Activated gamma-delta T cell (primary cell): Measurements from ENCODE around the gene SCFD2.

ENCODE experiments used
- DNase-seq: peaks from one replicate; lab custom pipeline; 2025; lab: John Stamatoyannopoulos, UW

Gene SCFD2

DNA sequence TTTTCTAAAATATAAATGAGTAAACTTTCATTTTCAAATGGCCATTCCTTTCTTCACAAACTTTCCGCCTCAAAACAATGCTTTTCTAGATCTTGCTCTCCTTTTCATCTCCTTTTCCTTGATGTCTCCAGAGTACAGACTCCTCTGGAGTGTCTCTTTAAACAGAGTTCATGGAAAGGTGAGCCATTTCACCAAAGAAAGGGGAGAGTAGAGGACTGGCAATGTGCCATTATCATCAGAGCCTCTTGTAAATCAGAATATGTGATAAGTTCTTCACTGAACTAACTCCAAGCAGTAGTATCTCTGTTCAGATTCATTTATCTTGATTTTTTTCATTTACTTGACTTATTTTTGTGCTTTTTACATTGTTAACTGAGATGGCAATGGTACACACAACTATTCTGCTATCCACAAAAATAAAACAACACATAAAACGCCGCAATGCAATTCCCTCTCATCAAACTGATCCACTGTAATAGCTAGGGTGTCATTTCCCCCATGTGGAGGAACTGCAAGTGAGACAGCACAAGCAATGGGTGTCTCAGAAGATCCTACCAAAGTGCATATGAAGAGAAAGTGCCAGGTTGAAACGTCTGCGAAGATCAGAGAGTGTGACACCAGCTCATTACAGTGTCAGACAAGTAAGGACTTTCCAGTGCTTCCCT is 378.3 kb downstream of the SCFD2 start:
- DNase-seq, result no peak

DNA sequence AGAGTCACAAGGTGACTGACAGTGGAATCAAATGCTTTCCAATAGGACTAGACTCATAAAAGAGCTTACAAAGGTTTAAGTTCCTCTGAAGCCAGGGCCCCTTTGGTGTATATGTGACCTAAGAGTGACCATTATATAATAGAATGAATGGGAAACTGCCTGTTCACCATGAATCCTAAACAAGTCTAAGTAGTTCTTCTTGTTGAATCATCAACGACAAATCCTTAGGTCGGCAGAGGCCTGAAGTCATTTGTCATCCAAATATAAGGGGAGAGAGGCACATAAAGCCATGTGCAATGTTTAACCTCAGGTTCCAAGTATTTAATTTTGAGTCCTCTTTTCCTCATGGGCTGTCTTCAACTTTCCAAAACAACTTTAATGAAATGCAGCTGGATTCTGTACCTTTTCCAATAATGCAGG is 381.4 kb downstream of the SCFD2 start:
- DNase-seq, result no peak

DNA sequence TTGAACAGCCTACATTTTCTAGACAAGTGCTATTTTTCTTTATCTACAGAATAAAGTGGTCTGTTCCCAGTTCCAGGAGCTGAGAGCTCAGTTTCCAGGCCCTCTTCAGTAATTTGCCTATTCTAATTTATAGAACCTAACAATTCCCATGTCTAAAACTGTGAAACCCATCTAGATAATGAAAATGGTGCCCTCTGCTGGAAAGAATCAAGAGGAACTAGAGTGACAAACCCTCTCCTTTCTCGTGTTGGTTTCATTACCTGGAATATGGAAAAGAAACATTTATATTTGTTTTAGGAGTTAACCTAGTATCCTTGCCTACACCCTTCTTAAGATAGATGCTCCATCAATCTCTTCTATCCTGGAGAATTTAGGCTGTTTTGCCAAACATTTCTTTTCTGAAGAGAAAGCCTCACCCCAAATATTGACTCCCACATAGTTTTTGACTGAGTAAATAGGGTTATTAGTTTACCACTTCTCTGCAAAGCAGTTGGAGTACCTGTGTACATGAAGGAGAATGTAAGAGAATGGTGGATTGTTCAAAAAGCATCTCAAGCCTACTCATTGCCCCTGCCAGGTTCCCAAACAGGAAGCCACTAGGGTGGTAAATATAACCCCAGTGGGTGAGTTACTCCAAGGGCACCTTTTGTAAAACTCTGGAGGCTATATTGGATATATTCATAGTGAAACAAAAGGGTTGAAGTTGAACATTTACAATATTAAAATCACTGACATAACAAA is 382.1 kb downstream of the SCFD2 start:
- DNase-seq, result no peak

DNA sequence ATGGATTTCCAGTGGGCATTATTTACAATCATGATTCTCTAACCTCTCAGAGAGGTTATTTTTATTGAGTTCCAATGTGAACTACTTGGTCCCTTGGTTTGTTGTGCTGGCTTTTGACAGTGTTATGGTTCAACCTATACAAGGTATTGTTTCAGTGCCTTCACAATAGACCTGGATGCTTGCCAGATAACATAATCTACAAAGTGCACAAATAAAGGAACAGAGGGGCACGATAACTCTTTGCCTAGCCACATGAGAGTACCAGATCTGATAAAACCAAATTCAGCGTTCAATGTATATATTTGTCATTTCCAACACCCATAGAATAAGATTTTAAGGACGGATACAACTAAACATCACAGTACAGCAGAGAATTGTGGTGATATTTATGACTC is 382.9 kb downstream of the SCFD2 start:
- DNase-seq, result no peak

DNA sequence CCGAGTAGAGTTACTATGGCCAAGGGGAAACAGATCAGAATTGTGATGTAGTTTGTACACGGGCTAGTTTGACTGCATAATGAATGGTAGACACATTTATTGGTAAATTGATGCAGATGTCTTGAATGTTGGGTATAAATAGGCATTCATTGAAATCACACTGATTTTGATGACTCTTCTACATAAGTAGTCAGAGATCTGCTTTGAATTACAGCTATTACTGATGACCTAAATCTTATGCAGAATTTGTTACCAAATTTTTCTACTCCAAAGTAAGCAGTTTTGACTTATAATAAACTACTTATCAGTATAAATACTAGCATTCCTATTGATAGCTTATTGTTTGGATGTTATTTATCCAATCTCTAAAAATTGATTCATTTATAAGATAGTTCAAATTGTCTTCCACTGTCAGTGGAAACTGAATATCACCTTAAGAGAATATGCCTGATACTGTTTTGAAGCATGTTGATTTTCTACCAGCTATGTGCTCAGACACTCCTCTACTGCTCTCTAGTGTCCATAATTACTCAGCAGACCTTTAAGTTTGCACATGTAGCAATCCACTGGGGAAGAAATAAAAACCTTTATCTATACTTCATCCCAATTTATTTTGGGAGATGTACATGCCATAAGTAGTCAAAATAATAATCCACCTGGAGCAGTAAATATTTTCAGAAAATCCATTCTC is 383.5 kb downstream of the SCFD2 start:
- DNase-seq, result no peak

DNA sequence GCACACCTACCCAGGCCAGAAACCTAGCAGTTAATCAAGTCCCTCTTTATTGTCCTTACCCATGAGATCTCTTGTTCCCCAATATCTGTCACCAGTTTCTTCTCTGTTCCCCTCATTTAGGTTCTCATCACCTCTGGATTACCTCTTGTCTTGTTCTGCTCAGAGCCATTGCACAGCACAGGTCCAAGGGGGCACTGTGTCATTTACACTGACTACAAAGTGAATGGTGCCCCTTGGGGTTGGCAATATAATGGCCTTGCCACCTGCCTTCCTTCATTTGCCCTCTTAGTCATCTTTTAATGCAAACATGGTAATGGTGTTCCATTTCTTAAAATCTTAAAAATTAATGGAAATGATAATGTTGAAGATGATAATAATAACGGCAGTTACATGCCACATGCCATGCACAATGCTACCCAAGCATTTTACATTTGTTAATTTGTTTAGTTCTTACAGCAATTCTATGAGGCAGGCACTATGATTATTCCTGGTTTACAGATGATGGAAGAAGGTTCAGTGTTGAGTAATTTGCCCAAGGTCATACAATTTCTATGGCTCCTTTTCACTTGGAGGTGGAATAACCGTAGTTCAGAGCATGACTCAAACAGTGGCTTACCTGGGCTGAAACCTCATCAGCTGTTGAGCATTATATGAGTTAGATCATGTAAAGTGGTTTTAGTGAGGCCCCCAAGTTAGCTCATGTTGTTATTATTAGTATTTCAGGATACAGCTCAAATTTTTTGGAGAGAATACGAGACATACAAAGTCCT is 385.9 kb downstream of the SCFD2 start:
- no peak for DNase-seq

DNA sequence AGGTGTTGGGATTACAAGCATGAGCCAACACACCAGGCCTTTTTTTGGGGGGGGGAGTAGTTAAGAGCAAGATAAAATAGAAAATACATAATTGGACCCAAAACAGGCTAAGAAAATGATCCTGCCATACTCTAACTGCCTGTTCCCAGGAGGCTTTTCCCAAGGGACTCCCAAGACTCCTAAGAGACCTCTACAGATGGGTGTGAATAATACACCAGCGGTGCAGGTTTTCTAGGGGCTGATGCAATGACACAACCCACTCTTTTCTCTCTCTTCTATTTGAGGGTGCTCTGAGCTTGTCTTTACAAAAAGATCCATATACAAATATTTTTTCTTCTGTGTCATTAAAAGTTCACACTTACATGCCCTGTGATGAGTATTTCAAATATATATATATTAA is 386.8 kb downstream of the SCFD2 start:
- no peak for DNase-seq

DNA sequence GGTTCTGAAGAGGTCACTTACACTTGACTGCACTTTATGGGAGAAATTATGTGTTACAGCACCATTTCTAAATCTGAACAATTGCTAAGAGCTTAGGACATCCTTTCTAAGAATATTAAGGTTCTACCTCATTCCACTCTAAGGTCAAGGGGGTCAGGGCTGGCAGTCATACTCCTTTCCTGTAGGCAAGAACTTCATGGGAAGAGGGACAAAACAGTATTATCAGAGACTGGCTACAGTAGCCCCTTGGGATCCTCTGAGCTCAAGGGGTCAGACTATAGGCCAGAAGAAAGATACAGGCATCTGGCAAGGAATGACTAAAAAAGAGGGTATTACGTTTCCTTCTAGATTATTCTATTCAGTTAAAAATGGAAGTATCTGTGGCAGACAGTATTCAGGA is 388.6 kb downstream of the SCFD2 start:
- DNase-seq, result no peak

DNA sequence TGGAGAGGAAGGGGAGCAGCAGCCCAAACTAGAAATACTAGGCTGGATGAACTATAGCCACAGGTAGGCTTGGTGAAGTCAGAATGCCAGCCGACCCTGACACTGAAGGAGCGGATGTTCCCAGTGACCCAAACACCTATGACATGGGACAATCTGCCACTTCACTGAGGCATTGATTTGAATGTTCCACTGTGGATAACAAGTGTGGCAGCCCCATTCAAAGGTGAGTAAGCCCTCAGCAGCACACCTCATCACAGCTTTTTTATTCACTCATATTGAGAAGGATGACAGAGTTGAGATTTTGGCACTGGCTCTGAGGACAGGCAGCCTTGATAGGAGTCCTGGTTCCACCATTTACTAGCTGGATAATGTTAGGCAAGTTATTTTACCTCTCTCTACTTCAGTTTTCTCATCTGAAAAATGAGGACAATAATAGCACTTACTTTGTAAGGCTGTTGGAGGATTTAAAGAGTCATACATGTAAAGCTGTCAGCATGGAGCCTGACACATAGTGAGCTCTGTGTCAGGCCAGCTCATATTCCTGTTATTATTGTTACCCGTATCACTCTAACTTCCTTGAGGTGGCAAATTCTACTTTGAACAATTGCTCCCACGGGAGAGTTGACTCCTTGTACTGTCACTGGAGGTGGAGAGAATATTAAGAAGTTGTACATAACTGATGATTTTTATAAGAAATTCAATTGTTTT is 389.2 kb downstream of the SCFD2 start:
- DNase-seq, result no peak

DNA sequence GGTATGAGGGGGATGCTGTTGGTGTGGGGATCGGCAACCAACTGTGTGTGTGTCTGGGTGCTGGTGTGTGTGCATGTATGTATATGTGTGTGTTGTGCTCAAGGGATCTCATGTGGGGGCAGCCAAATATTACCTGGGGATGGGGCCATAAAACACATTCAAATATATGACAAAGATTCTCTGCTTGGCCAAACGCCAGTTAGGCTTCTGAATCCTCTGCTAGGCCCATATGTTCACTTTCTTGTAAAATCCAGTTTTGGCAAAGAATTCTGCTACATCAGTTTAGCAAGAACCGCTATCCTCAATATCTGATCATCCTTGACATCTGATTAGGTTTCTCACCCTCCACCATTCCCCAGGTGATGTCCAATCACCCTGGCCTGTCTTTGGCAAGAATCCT is 397.2 kb downstream of the SCFD2 start:
- DNase-seq, result no peak

DNA sequence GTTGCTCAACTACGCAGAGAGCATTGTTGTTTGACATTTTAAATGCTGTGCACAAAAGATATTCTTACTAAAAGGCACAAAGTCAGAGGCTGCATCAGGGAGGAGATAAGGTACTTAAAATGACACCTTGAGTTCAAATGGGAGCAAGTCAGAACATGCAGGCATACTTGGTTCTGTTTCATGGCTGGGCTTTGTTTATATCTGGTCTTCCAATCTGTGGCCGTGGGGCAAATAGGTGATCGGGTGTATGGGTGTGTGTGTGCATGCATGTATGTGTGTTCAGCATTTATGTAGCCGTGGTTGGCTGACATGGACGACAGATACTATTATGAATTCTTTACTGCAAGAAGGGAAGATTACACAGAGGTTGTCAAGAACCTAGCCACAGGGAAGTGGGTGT is 397.6 kb downstream of the SCFD2 start:
- no peak for DNase-seq

DNA sequence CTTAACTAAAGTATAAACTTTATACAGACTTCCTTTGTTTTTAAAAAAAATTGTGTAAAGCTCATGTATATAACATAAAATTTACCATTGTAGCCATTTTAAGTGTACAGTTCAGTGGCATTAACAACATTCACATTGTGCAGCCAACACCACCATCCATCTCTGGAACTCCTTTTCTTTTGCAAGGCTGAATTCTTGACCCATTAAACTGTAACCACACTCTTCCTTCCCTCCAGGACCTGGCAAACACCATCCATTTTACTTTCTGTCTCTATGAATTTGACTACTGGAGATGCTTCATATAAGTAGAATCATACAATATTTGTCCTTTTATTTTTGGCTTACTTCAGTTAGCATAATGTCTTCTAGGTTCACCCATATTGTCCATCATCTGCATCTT is 399.1 kb downstream of the SCFD2 start:
- DNase-seq, result no peak

DNA sequence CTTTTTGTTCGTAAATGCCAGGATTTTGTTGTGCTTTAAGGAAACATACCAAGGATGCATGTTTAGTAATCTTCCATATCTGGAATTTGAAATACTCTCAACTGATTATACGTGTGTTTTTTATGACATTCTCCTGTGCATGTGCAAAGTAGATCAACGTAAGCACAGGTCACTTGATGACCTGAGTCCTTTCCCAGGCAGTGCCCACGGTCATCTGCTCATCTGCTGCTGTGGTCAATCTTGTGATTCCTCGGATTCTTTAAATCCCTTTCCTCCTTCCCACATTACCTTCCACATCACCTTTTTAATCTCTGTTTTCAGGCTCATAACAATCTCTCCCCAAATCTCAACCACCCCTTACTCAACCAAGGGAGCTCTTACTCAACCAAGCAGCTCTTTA is 399.7 kb downstream of the SCFD2 start:
- DNase-seq, result no peak

DNA sequence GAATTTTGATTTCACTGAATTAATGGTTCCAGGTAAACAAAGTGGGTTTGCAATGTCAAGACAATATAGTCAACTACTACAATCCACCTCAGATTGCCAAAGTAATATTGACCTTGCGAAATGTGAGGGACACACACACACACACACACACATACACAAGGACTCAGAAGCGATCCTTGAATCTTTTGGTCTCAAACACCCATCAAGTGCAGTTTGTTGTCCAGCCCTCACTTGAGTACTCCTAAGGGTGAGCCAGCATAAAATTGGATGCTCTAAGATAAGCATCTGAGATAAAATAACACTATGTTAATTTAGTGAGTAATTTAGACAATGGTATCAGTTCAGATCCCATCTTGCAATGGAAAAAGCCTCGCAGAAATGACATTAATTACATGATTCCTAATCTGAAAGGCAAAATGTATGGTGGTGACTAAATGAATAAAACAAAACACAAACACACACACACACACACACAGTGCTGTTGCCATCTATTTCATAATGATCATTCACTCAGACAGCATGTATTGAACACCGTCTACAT is 401.2 kb downstream of the SCFD2 start:
- no peak for DNase-seq

DNA sequence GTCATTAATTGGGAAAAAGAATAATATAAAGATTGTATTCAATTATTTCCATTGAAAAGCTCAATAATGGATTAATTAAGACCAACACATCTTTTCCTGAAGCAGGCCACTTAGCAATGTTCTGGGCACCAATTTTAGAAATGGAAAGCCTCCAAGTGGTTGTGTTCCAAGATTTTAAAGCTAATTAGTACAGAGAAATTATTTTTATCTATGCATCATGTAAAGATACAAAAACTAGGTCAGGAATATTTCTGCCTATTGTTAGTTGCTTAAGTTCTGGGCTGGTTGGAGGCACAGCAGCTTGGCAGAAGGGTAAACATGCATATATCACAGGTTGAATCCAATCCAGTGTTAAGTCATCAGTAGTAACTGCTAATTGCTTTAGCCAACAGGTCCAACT is 401.9 kb downstream of the SCFD2 start:
- DNase-seq, result no peak

DNA sequence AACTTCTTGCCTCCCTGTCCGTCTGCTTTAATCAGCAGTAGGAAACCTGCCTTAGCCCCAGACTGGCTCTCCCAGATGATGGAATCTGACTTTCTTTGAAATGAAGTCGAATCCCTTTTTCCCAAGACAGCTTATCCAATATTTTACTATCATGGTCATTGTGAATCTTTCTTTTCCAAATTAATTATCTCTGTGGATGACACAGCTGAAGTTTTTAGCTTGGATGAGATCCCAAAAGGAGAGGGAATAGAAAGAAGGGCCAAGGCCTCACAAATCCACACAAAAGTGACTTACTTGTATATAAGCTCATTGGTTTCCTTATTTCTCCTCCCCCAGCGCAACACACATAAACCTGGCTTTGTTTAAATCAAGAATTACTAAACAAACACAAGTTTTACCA is 403.1 kb downstream of the SCFD2 start:
- no peak for DNase-seq

DNA sequence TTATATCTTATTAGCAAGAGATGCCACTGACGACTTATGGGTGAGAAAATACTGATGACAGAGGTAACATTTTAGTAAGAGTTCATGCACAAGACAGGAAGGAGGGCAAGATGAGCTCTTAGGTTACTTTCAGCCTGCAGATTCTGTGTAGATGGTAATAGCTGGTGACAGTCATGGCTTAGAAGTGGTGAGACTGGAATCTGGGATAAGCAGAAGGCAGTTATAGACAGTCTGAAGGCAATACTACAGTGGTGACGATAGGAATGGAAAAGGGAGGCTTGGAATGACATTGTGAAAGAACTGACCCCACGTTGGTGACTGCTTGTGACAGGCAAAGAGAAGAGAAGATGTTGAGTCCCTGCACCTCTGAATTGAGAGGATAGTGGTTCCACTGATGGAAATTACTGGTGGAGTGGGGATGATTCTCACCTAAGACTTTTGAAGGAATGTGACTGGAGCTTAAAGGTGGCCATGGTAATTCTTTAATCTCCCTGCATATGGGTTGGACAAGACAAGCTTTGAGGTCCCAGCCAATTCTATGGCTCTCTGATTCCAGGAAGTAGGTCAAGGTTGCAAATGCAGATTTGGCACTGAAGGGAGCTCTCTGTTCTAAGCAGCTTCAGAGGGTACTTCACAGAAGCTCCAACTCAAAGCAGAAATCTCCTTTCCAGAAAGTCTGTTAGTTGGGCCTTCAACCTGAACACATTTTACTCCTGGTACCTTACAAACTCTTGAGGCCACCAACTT is 404.0 kb downstream of the SCFD2 start:
- DNase-seq, result no peak

DNA sequence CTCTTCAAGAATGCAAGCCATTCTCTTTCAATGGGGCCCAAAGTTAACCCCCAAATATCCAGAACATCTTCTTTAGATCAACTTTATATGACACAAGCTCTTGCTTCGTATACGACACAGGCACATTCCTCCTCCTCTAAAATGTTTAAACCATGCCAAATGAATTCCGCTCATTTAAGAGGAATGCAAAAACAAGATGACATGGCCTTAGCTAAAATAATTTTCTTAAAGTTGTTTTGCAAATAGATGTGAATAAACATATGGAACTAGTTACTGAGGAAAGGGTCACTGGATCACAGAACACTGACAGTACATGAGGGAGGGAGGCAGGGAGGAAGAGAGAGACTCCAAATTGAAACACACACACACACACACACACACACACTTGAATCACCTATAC is 406.3 kb downstream of the SCFD2 start:
- DNase-seq, result no peak

DNA sequence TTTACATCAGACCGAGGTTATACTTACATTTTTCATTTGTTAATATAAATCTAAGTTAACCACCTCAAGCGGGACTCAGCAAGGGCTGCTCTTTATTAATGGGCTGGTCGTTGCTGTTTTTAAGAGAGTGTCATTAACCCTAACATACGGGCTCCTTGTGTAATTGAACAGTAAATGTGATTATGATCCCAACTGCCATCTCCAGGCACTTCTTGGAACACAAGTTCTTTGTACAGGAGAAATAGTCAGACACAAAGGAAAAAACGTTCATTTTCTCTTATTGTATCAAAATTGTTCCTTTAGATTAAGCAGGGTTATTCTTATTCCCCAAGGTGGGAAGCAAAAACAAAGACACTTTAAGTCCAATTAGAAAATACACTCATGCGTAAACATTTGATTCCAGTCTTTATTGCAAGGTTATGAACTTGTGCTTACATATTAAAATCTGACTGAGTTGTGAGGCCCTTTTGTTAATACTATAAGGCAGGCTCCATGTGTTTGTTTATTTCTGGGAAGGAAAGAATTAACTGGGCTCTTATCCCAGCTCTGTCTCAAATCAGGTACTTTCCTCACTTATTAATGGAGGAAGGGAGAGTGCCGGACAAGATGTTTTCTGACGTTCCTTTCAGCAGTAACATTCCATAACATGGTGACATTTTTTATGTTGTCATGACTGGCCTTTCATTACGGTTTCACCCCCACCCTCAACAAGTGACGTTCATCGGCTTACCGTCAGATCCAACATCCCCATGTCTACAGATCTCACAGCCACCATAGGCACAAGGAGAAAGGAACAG is 407.8 kb downstream of the SCFD2 start:
- DNase-seq, result no peak

DNA sequence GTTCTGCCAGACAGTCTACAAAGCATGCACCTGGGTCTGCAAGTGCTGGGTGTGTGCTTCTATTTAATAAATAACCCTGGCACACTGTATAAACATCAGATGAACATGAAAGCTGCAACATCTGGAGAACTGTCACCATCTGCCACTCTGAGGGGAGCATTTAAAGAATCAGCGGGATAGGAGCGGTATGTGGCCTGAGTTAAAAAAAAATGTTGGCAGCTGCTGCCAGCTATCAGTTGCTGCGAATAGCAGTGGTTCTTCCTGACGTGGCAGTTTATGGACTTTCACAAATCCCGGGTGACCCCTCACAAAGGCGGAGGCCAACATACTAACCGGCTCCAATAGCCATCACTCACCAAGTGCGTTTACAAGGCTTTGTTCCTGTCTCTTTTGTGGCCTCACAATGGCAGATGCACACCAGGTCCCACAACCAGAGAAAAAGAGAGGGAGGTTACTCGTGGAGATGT is 408.6 kb downstream of the SCFD2 start:
- DNase-seq, result no peak
